ENCODE data around the gene LSM12. TPM values are rescaled to one million over a fixed set of nuclear protein-coding genes. Genes with fewer than 3 reads are reported as not detected.

The LSM12 gene
- total RNA-seq, 1 donor, result 59.0 TPM

GRCh38 chr17:44030482-44030881, 36.0 kb downstream of the LSM12 start:
- Histone ChIP-seq H3K27ac (ENCODE audit: low read depth, low read length) (no peak overlapping the region), H3K4me3 (ENCODE audit: insufficient read depth, low read length) (no peak overlapping the region), H3K9me3 (ENCODE audit: low read depth, low read length) (no peaks in the 10 kb centered on the region), H3K4me1 (ENCODE audit: insufficient read depth, low read length) (no peaks in the 10 kb centered on the region), H3K36me3 (ENCODE audit: insufficient read depth, low read length) (peaks cover 53% of the 10 kb centered on the region), H3K79me2 (ENCODE audit: insufficient read depth, low read length) (peaks cover 5% of the 10 kb centered on the region), H3K4me2 (ENCODE audit: insufficient read depth, low read length) (no peak overlapping the region), H4K20me1 (ENCODE audit: insufficient read depth, low read length) (peaks cover 3% of the 10 kb centered on the region), H2AFZ (ENCODE audit: low read length) (no peak overlapping the region), H3K27me3 (ENCODE audit: insufficient read depth, low read length) (no peaks in the 10 kb centered on the region)
- DNase-seq (ENCODE audit: insufficient read length, low spot score, missing footprints), result peak; percentile 37
- no peak for TF ChIP-seq CTCF (IDR thresholded peaks at IDR 0.05; ENCODE audit: extremely low read depth, low read depth, low read length)

GRCh38 chr17:44029736-44030135, 36.7 kb downstream of the LSM12 start:
- H3K9me3 ChIP-seq (ENCODE audit: low read depth, low read length), result no peaks in the 10 kb centered on the region
- no peak overlapping the region for H2AFZ ChIP-seq (ENCODE audit: low read length)
- H3K4me3 ChIP-seq (ENCODE audit: insufficient read depth, low read length), result no peak overlapping the region
- no peak for TF ChIP-seq CTCF (IDR thresholded peaks at IDR 0.05; ENCODE audit: extremely low read depth, low read depth, low read length)
- peaks cover 53% of the 10 kb centered on the region for H3K36me3 ChIP-seq (ENCODE audit: insufficient read depth, low read length)
- H3K4me2 ChIP-seq (ENCODE audit: insufficient read depth, low read length), result no peak overlapping the region
- DNase-seq (ENCODE audit: insufficient read length, low spot score, missing footprints), result peak; percentile 36
- peaks cover 5% of the 10 kb centered on the region for H3K79me2 ChIP-seq (ENCODE audit: insufficient read depth, low read length)
- H4K20me1 ChIP-seq (ENCODE audit: insufficient read depth, low read length), result peaks cover 3% of the 10 kb centered on the region
- no peaks in the 10 kb centered on the region for H3K27me3 ChIP-seq (ENCODE audit: insufficient read depth, low read length)
- H3K4me1 ChIP-seq (ENCODE audit: insufficient read depth, low read length), result no peaks in the 10 kb centered on the region
- no peak overlapping the region for H3K27ac ChIP-seq (ENCODE audit: low read depth, low read length)

GRCh38 chr17:44024853-44025252, 41.6 kb downstream of the LSM12 start:
- no peak overlapping the region for H3K4me2 ChIP-seq (ENCODE audit: insufficient read depth, low read length)
- no peak for TF ChIP-seq CTCF (IDR thresholded peaks at IDR 0.05; ENCODE audit: extremely low read depth, low read depth, low read length)
- H3K79me2 ChIP-seq (ENCODE audit: insufficient read depth, low read length), result peaks cover 3% of the 10 kb centered on the region
- H3K27me3 ChIP-seq (ENCODE audit: insufficient read depth, low read length), result no peaks in the 10 kb centered on the region
- peaks cover 3% of the 10 kb centered on the region for H4K20me1 ChIP-seq (ENCODE audit: insufficient read depth, low read length)
- peaks cover 32% of the 10 kb centered on the region for H3K36me3 ChIP-seq (ENCODE audit: insufficient read depth, low read length)
- no peak overlapping the region for H3K27ac ChIP-seq (ENCODE audit: low read depth, low read length)
- DNase-seq (ENCODE audit: insufficient read length, low spot score, missing footprints), result peak; percentile 26
- no peaks in the 10 kb centered on the region for H3K4me1 ChIP-seq (ENCODE audit: insufficient read depth, low read length)
- no peaks in the 10 kb centered on the region for H3K9me3 ChIP-seq (ENCODE audit: low read depth, low read length)
- no peak overlapping the region for H2AFZ ChIP-seq (ENCODE audit: low read length)
- H3K4me3 ChIP-seq (ENCODE audit: insufficient read depth, low read length), result no peak overlapping the region

- H3K36me3 ChIP-seq (ENCODE audit: insufficient read depth, low read length), result peaks cover 26% of the 10 kb centered on the region
Measured at GRCh38 chr17:44024271-44024663, 42.2 kb downstream of the LSM12 start.

More at GRCh38 chr17:44024271-44024663, 42.2 kb downstream of the LSM12 start:
- DNase-seq (ENCODE audit: insufficient read length, low spot score, missing footprints), result no peak
- Histone ChIP-seq H3K79me2 (ENCODE audit: insufficient read depth, low read length) (no peaks in the 10 kb centered on the region), H3K4me3 (ENCODE audit: insufficient read depth, low read length) (no peak overlapping the region), H4K20me1 (ENCODE audit: insufficient read depth, low read length) (peaks cover 3% of the 10 kb centered on the region), H3K9me3 (ENCODE audit: low read depth, low read length) (no peaks in the 10 kb centered on the region), H3K27me3 (ENCODE audit: insufficient read depth, low read length) (no peaks in the 10 kb centered on the region), H3K4me2 (ENCODE audit: insufficient read depth, low read length) (no peak overlapping the region), H3K4me1 (ENCODE audit: insufficient read depth, low read length) (no peaks in the 10 kb centered on the region), H2AFZ (ENCODE audit: low read length) (no peak overlapping the region), H3K27ac (ENCODE audit: low read depth, low read length) (no peak overlapping the region)
- no peak for TF ChIP-seq CTCF (IDR thresholded peaks at IDR 0.05; ENCODE audit: extremely low read depth, low read depth, low read length)
